H1 (cell line): Measurements from ENCODE around the gene NR1H2. TPM values are rescaled to one million over a fixed set of nuclear protein-coding genes. Genes with fewer than 3 reads are reported as not detected.

ENCODE experiments used
- CTCF ChIA-PET: fragments of 300-600 bp; sonication (Branson Sonifier 250); formaldehyde crosslinking; loops from one replicate; lab custom pipeline; 2021; ENCODE audit not compliant: partially characterized antibody; lab: Charles Lee
- POLR2A ChIA-PET: fragments of 300-600 bp; sonication (Branson Sonifier 250); formaldehyde crosslinking; loops from one replicate; lab custom pipeline; 2021; ENCODE audit warnings: inconsistent platforms; ENCODE audit not compliant: partially characterized antibody; lab: Charles Lee
- DNase-seq, 2 experiments: peaks; one replicate each; pipeline versions ENCODE4 v3.0.0 to v3.0.0-alpha.2; 2010 to 2022; ENCODE audit warnings: low spot score in 2 of 2, low read depth in 1 of 2, mixed read lengths in 1 of 2
- FAIRE-seq: peaks from 2 replicates; lab custom pipeline; 2011; peaks lifted over from hg19 to GRCh38; lab: Jason Lieb, UNC
- H2AFZ ChIP-seq: 2 replicates; pipeline ENCODE4 v1.8.1; 2012; ENCODE audit warnings: low read length, inconsistent platforms
- H2AK5ac ChIP-seq: 2 replicates; pipeline ENCODE4 v1.6.1; 2013; ENCODE audit warnings: low read depth, low read length
- H2BK120ac ChIP-seq: replicated peaks from 2 replicates; pipeline ENCODE3; 2013; ENCODE audit warnings: low read depth, low read length, inconsistent platforms
- H2BK12ac ChIP-seq: 2 replicates; pipeline ENCODE4 v1.6.1; 2013; ENCODE audit warnings: low read depth, low read length
- H2BK15ac ChIP-seq: 2 replicates; pipeline ENCODE4 v1.6.1; 2013; ENCODE audit warnings: low read length
- H2BK20ac ChIP-seq: 2 replicates; pipeline ENCODE4 v1.6.1; 2013; ENCODE audit warnings: low read length
- H2BK5ac ChIP-seq: 2 replicates; pipeline ENCODE4 v1.6.1; 2013; ENCODE audit warnings: low read depth, low read length
- H3K14ac ChIP-seq: 2 replicates; pipeline ENCODE4 v1.6.1; 2013; ENCODE audit warnings: inconsistent platforms; ENCODE audit not compliant: insufficient read length
- H3K18ac ChIP-seq: 2 replicates; pipeline ENCODE4 v1.6.1; 2013; ENCODE audit warnings: low read length; ENCODE audit errors: extremely low read depth
- H3K23ac ChIP-seq: 2 replicates; pipeline ENCODE4 v1.6.1; 2013; ENCODE audit warnings: inconsistent platforms; ENCODE audit not compliant: insufficient read length
- H3K23me2 ChIP-seq: 2 replicates; pipeline ENCODE4 v1.6.1; 2013; ENCODE audit warnings: low read depth, low read length
- H3K27ac ChIP-seq: 2 replicates; pipeline ENCODE4 v1.6.1; 2011; ENCODE audit warnings: low read depth, low read length, inconsistent platforms
- H3K27me3 ChIP-seq, 4 experiments: replicated peaks in 1 of 4; 1 replicate in 1 of 4; 2 replicates in 3 of 4; pipeline versions ENCODE4 v1.6.1 to v1.8.1; 2011 to 2013; ENCODE audit warnings: low read length in 3 of 4, mild to moderate bottlenecking in 3 of 4, inconsistent platforms in 2 of 4, mixed read lengths in 2 of 4, moderate library complexity in 1 of 4; ENCODE audit not compliant: control insufficient read depth in 3 of 4, insufficient read depth in 3 of 4; ENCODE audit errors: extremely low read depth in 1 of 4
- H3K36me3 ChIP-seq, 4 experiments: 2 replicates each; pipeline versions ENCODE4 v1.6.1 to v1.8.1; 2011 to 2013; ENCODE audit warnings: mild to moderate bottlenecking in 4 of 4, low read length in 3 of 4, moderate library complexity in 2 of 4, control low read depth in 1 of 4, inconsistent platforms in 1 of 4; ENCODE audit not compliant: insufficient read depth in 4 of 4, control insufficient read depth in 2 of 4
- H3K4ac ChIP-seq: replicated peaks from 2 replicates; pipeline ENCODE3; 2013; ENCODE audit warnings: low read length, low read depth, mixed read lengths, inconsistent platforms; ENCODE audit not compliant: insufficient read length
- H3K4me1 ChIP-seq, 4 experiments: replicated peaks in 1 of 4; 1 replicate in 1 of 4; 2 replicates in 3 of 4; pipeline versions ENCODE4 v1.6.1 to v1.8.1; 2011 to 2013; ENCODE audit warnings: low read length in 3 of 4, inconsistent platforms in 2 of 4, mixed read lengths in 1 of 4; ENCODE audit not compliant: insufficient read depth in 4 of 4, control insufficient read depth in 3 of 4
- H3K4me2 ChIP-seq, 2 experiments: 2 replicates each; pipeline versions ENCODE4 v1.6.1 to v1.8.1; 2011 to 2013; ENCODE audit warnings: low read depth in 2 of 2, low read length in 2 of 2, control low read depth in 1 of 2, inconsistent platforms in 1 of 2, mild to moderate bottlenecking in 1 of 2; ENCODE audit not compliant: insufficient read depth in 1 of 2
- H3K4me3 ChIP-seq, 4 experiments: fragments of 200-600, 300-600 bp in 1 of 4; sonication (generic), shearing (Covaris generic), sonication (Bioruptor Twin) in 1 of 4; 2 replicates each; pipeline versions ENCODE4 v1.5.1 to v1.8.1; 2011 to 2016; ENCODE audit warnings: low read length in 4 of 4, low read depth in 3 of 4, control low read depth in 2 of 4, inconsistent platforms in 2 of 4, mild to moderate bottlenecking in 2 of 4, mixed read lengths in 1 of 4, moderate library complexity in 1 of 4; ENCODE audit not compliant: insufficient read depth in 2 of 4; ENCODE audit errors: extremely low read depth in 1 of 4
- H3K56ac ChIP-seq: replicated peaks from 2 replicates; pipeline ENCODE3; 2013; ENCODE audit warnings: low read depth, mild to moderate bottlenecking, mixed read lengths, low read length, inconsistent platforms; ENCODE audit not compliant: insufficient read length
- H3K79me1 ChIP-seq: 2 replicates; pipeline ENCODE4 v1.6.1; 2013; ENCODE audit warnings: low read depth, low read length, control low read depth
- H3K79me2 ChIP-seq, 2 experiments: 2 replicates each; pipeline versions ENCODE4 v1.6.1 to v1.8.1; 2012 to 2013; ENCODE audit warnings: low read length in 2 of 2, mild to moderate bottlenecking in 2 of 2, inconsistent platforms in 1 of 2; ENCODE audit not compliant: insufficient read depth in 2 of 2, control insufficient read depth in 1 of 2
- H3K9ac ChIP-seq, 4 experiments: replicated peaks in 1 of 4; 1 replicate in 1 of 4; 2 replicates in 3 of 4; pipeline versions ENCODE4 v1.6.1 to v1.8.1; 2011 to 2013; ENCODE audit warnings: low read depth in 3 of 4, low read length in 3 of 4, control low read depth in 2 of 4, mild to moderate bottlenecking in 2 of 4, moderate library complexity in 2 of 4, inconsistent platforms in 1 of 4; ENCODE audit errors: extremely low read depth in 1 of 4
- H3K9me3 ChIP-seq, 2 experiments: 2 replicates each; pipeline versions ENCODE4 v1.6.1 to v1.8.1; 2012 to 2013; ENCODE audit warnings: mild to moderate bottlenecking in 2 of 2, moderate library complexity in 2 of 2, control low read depth in 1 of 2, inconsistent platforms in 1 of 2, low read depth in 1 of 2, low read length in 1 of 2, mixed read lengths in 1 of 2; ENCODE audit not compliant: insufficient read depth in 2 of 2
- H4K20me1 ChIP-seq, 2 experiments: replicated peaks in 1 of 2; 2 replicates each; pipeline versions ENCODE3 to v1.8.1; 2011 to 2013; ENCODE audit warnings: inconsistent platforms in 2 of 2, low read length in 2 of 2, mild to moderate bottlenecking in 1 of 2; ENCODE audit not compliant: insufficient read depth in 2 of 2, control insufficient read depth in 1 of 2
- H4K5ac ChIP-seq: 2 replicates; pipeline ENCODE4 v1.6.1; 2013; ENCODE audit warnings: low read length, low read depth, mixed read lengths, inconsistent platforms; ENCODE audit not compliant: insufficient read length
- H4K8ac ChIP-seq: 2 replicates; pipeline ENCODE4 v1.8.0; 2013; ENCODE audit warnings: mild to moderate bottlenecking, moderate library complexity, low read length, inconsistent platforms; ENCODE audit not compliant: insufficient read depth; ENCODE audit errors: extremely low read depth
- H4K91ac ChIP-seq: replicated peaks from 2 replicates; pipeline ENCODE3; 2013; ENCODE audit warnings: low read length, mixed read lengths, inconsistent platforms; ENCODE audit not compliant: insufficient read length
- BCL11A ChIP-seq, 2 experiments: IDR thresholded peaks; one replicate each; pipeline ENCODE4 v1.6.1; 2011; ENCODE audit warnings: low read depth in 2 of 2, low read length in 2 of 2, mild to moderate bottlenecking in 2 of 2
- HDAC6 ChIP-seq: IDR thresholded peaks from one replicate; pipeline ENCODE4 v1.7.1; 2012; ENCODE audit warnings: low read depth, mild to moderate bottlenecking, inconsistent platforms, low read length, moderate library complexity
- KDM1A ChIP-seq: fragments of 200-600, 300-600 bp; sonication (generic); IDR thresholded peaks from 2 replicates; pipeline ENCODE4 v1.7.1; 2016; ENCODE audit warnings: mild to moderate bottlenecking, low read length, borderline replicate concordance
- NANOG ChIP-seq: IDR thresholded peaks from 2 replicates; pipeline ENCODE4 v1.6.1; 2011; ENCODE audit warnings: low read length, low read depth, mild to moderate bottlenecking, inconsistent platforms; ENCODE audit not compliant: insufficient read depth, poor library complexity, severe bottlenecking
- RFX5 ChIP-seq: IDR thresholded peaks from 2 replicates; pipeline ENCODE4 v1.6.1; 2011; ENCODE audit warnings: low read depth, low read length, improper control_type of control experiment, borderline replicate concordance
- SAP30 ChIP-seq: fragments of 300-600 bp; sonication (generic); IDR thresholded peaks from 2 replicates; pipeline ENCODE4 v1.7.1; 2012; ENCODE audit warnings: low read length, moderate library complexity, mild to moderate bottlenecking, inconsistent platforms; ENCODE audit not compliant: insufficient read depth, insufficient replicate concordance
- SIN3A ChIP-seq, 2 experiments: IDR thresholded peaks in 1 of 2; conservative IDR thresholded peaks in 1 of 2; 2 replicates each; pipeline ENCODE4 v1.6.1; 2011 to 2012; ENCODE audit warnings: low read length in 2 of 2, improper control_type of control experiment in 1 of 2, low read depth in 1 of 2, mild to moderate bottlenecking in 1 of 2
- SIRT6 ChIP-seq: IDR thresholded peaks from one replicate; pipeline ENCODE4 v1.7.1; 2012; ENCODE audit warnings: low read length, inconsistent platforms
- SUZ12 ChIP-seq: fragments of 200-600 bp; sonication (generic); IDR thresholded peaks from 2 replicates; pipeline ENCODE4 v1.6.1; 2012; ENCODE audit warnings: mild to moderate bottlenecking, inconsistent platforms, low read length, moderate library complexity, mixed read lengths
- WGBS, 2 experiments: shearing (Covaris generic) in 1 of 2; methylation state at CpG; one replicate each; pipeline versions ENCODE4 v1.1.6 to v1.1.7; 2013 to 2015; ENCODE audit warnings: low lambda C conversion rate in 2 of 2, mixed read lengths in 2 of 2, inconsistent platforms in 1 of 2, low coverage in 1 of 2, missing lambda C conversion rate in 1 of 2; ENCODE audit not compliant: insufficient replicate concordance in 2 of 2, insufficient coverage in 1 of 2, insufficient read length in 1 of 2; ENCODE audit errors: extremely low coverage in 1 of 2, missing lambda C conversion rate in 1 of 2; 5-methylcytosine and 5-hydroxymethylcytosine counted together
- polyA plus RNA-seq, 7 experiments: library from polyadenylated mRNA; depleted of rRNA in 3 of 7; stranded (reverse) in 5 of 7; unstranded in 2 of 7; fragments of >200 nt in 5 of 7; fragments of 200-250 nt in 2 of 7; gene quantifications; 1 replicate in 5 of 7; 2 replicates in 1 of 7; 4 replicates in 1 of 7; pipeline versions ENCODE4 v1.2.1 to v1.2.3, GENCODE V29; 2011 to 2013; ENCODE audit warnings: missing spikeins in 2 of 7, mixed read lengths in 2 of 7
- total RNA-seq: library from RNA; stranded (reverse); fragmentation: NEBNext Ultra II Directional; extraction: Animal tissue kit (Norgen Biotek cat#: 25700); gene quantifications from 2 replicates; pipeline ENCODE4 v1.2.1, GENCODE V29; 2021
- TF ChIP-seq, protein P1 (sequence below), 3 experiments: IDR thresholded peaks; 1 replicate in 2 of 3; 2 replicates in 1 of 3; pipeline versions ENCODE4 v1.5.1 to v1.6.1; 2011; ENCODE audit warnings: low read length in 3 of 3, mild to moderate bottlenecking in 3 of 3, inconsistent platforms in 2 of 3, low read depth in 1 of 3, moderate library complexity in 1 of 3; ENCODE audit not compliant: insufficient read depth in 1 of 3; ENCODE audit errors: control extremely low read depth in 1 of 3

NR1H2 gene
- total and polyA plus RNA-seq, 2 of the 8 experiments (the other 6 are each of a cell fraction or from before 2014, with no cell fraction given): 40.3 to 47.5 TPM

DNA sequence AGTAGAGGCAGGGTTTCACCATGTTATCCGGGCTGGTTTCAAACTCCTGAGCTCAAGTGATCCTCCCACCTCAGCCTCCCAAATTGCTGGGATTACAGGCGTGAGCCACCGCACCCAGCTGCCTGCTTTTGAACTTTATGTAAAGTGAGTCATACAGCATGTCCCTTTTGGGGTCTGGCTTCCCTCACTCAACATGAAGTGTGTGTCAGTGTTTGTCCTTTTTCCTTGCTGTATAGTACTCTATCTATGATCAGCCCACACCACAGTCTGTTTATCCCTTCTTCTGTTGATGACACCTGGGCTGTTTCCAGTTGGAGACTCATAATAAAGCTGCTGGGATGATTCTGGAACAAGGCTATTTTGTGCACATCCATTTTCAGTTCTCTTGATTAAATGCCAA, 44.6 kb downstream of the NR1H2 start:
- Histone ChIP-seq H3K9me3 (no peaks in the 10 kb centered on the region), H2BK20ac (no peak overlapping the region), H2BK15ac (no peak overlapping the region), H3K4ac (no peak overlapping the region), H3K79me2 (no peaks in the 10 kb centered on the region), H4K20me1 (peaks cover 0 to 2% of the 10 kb centered on the region in 2 experiments), H3K56ac (no peak overlapping the region), H3K14ac (no peak overlapping the region), H3K27me3 (peaks cover 0 to 2% (median 0%) of the 10 kb centered on the region in 4 experiments; a peak in 1 of 7 replicates), H3K4me1 (peaks cover 0 to 19% (median 11%) of the 10 kb centered on the region in 4 experiments; a peak in 6 of 7 replicates), H3K18ac (no peak overlapping the region), H3K23me2 (peaks cover 12% of the 10 kb centered on the region; the same call in 1 of the 2 replicates), H2AK5ac (no peak overlapping the region), H4K5ac (no peak overlapping the region), H2BK120ac (no peak overlapping the region), H4K8ac (no peak overlapping the region), H2BK5ac (no peak overlapping the region), H4K91ac (no peak overlapping the region), H2AFZ (no peak overlapping the region), H3K79me1 (peaks cover 2% of the 10 kb centered on the region; the same call in 1 of the 2 replicates), H3K4me2 (no peak overlapping the region), H3K4me3 (no peak overlapping the region), H3K36me3 (no peaks in the 10 kb centered on the region), H3K23ac (no peak overlapping the region), H3K9ac (no peak overlapping the region), H3K27ac (no peak overlapping the region), H2BK12ac (no peak overlapping the region)
- FAIRE-seq: no peak
- POLR2A ChIA-PET: interaction anchor here (0.8 to 2.8 kb wide), 4 partner anchors 9 to 88 kb away, joined by 3 to 16 read pairs (median 4); no protein-coding TSS in a partner anchor
- CTCF ChIA-PET: interaction anchor here (1.1 to 1.9 kb wide), 5 partner anchors 10 to 63 kb away, joined by 3 to 8 read pairs (median 3); no protein-coding TSS in a partner anchor
- DNase-seq: no peak
- whole genome bisulfite sequencing, 2 experiments: 66% methylated on average over 3 of the region's 3 CpGs; no CpG with 5 or more reads in 1 of the 2 experiments
- TF ChIP-seq SIRT6 (no peak), HDAC6 (no peak), RFX5 (no peak), NANOG (no peak), KDM1A (no peak), SAP30 (no peak), SIN3A (conservative IDR thresholded peaks at IDR 0.05 in 1 of 2, IDR thresholded peaks at IDR 0.05 in 1 of 2; ENCODE audit: low read depth in 1 of 2, low read length in 2 of 2) (no peak), SUZ12 (no peak), BCL11A (IDR thresholded peaks at IDR 0.05; ENCODE audit: low read depth in 2 of 2, low read length in 2 of 2) (no peak)
- TF ChIP-seq, protein P1, sequence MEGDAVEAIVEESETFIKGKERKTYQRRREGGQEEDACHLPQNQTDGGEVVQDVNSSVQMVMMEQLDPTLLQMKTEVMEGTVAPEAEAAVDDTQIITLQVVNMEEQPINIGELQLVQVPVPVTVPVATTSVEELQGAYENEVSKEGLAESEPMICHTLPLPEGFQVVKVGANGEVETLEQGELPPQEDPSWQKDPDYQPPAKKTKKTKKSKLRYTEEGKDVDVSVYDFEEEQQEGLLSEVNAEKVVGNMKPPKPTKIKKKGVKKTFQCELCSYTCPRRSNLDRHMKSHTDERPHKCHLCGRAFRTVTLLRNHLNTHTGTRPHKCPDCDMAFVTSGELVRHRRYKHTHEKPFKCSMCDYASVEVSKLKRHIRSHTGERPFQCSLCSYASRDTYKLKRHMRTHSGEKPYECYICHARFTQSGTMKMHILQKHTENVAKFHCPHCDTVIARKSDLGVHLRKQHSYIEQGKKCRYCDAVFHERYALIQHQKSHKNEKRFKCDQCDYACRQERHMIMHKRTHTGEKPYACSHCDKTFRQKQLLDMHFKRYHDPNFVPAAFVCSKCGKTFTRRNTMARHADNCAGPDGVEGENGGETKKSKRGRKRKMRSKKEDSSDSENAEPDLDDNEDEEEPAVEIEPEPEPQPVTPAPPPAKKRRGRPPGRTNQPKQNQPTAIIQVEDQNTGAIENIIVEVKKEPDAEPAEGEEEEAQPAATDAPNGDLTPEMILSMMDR (IDR thresholded peaks at IDR 0.05; ENCODE audit: control extremely low read depth in 1 of 3, insufficient read depth in 1 of 3, low read depth in 1 of 3, low read length in 3 of 3): no peak
